ENCODE data around the gene ELL.

GRCh38 chr19:18500376-18500775 is 21.5 kb downstream of the ELL start:
- no peak for TF ChIP-seq ZBTB33 (IDR thresholded peaks at IDR 0.05; ENCODE audit: borderline replicate concordance, low read depth)
- TF ChIP-seq PBX3 (IDR thresholded peaks at IDR 0.05), result no peak
- TF ChIP-seq CTCF (IDR thresholded peaks at IDR 0.05), result no peak
- TF ChIP-seq YY1 (IDR thresholded peaks at IDR 0.05; ENCODE audit: low read depth), result no peak
- no peak for TF ChIP-seq RAD21 (IDR thresholded peaks at IDR 0.05; ENCODE audit: low read length)
- no peak for TF ChIP-seq MXI1 (IDR thresholded peaks at IDR 0.05; ENCODE audit: low read depth, low read length)
- TF ChIP-seq IRF3 (IDR thresholded peaks at IDR 0.05; ENCODE audit: low read depth, low read length), result no peak
- no peak for TF ChIP-seq POLR2AphosphoS5 (IDR thresholded peaks at IDR 0.05; ENCODE audit: low read depth, low read length)
- no peak for TF ChIP-seq FOXM1 (IDR thresholded peaks at IDR 0.05; ENCODE audit: low read depth)
- no peak for TF ChIP-seq ELF1 (IDR thresholded peaks at IDR 0.05)
- no peak for TF ChIP-seq USF1 (IDR thresholded peaks at IDR 0.05; ENCODE audit: borderline replicate concordance, low read depth)
- TF ChIP-seq EP300 (IDR thresholded peaks at IDR 0.05; ENCODE audit: borderline replicate concordance in 1 of 2, low read depth in 1 of 2, low read length in 1 of 2), result no peak
